HL-60/S4 treated with phorbol 12-myristate 13-acetate at 8.2 ng/mL for 4 days and 3 days (cell line): ENCODE results near the gene SYTL4.
"Not testable (repeated sequence)": the region's sequence is repeated elsewhere in the genome, so short reads cannot be mapped to it uniquely, and the experiment has no call there.

ENCODE experiments used
- in situ Hi-C: fragments of 300-500 bp; cut with MboI; formaldehyde crosslinking; loops from 2 replicates; pipeline ENCODE4 v1.15.0; 2022; ENCODE audit warnings: low sequenced_read_pairs

The SYTL4 gene

GRCh38 chrX:100731441-100732281 lies at the start of gene SYTL4:
SYTL4 (minus strand) TSS chrX:100732121; CDS start chrX:100702037, 30,084 bp downstream.
- in situ Hi-C loops = no loop called here

- in situ Hi-C loops = not testable (repeated sequence)
Measured at GRCh38 chrX:100769439-100769838, 37.5 kb upstream of the SYTL4 start.

GRCh38 chrX:100768679-100769338 lies 36.9 kb upstream of the SYTL4 start:
- in situ Hi-C loops = no loop called here

GRCh38 chrX:100750883-100751282 lies 19.0 kb upstream of the SYTL4 start:
- in situ Hi-C loops = no loop called here

GRCh38 chrX:100748108-100748507 lies 16.2 kb upstream of the SYTL4 start:
- in situ Hi-C loops = no loop called here

GRCh38 chrX:100747703-100748102 lies 15.8 kb upstream of the SYTL4 start:
- in situ Hi-C loops = no loop called here

GRCh38 chrX:100747090-100747489 lies 15.2 kb upstream of the SYTL4 start:
- in situ Hi-C loops = no loop called here

- in situ Hi-C loops = no loop called here
Measured at GRCh38 chrX:100745806-100746537, 14.1 kb upstream of the SYTL4 start.

GRCh38 chrX:100745205-100745604 lies 13.3 kb upstream of the SYTL4 start:
- in situ Hi-C loops = no loop called here

- in situ Hi-C loops = no loop called here
Measured at GRCh38 chrX:100743009-100743607, 11.2 kb upstream of the SYTL4 start.

GRCh38 chrX:100724006-100724405 lies 7.9 kb downstream of the SYTL4 start:
- in situ Hi-C loops = not testable (repeated sequence)

GRCh38 chrX:100721328-100721727 lies 10.6 kb downstream of the SYTL4 start:
- in situ Hi-C loops = no loop called here

GRCh38 chrX:100720301-100720700 lies 11.6 kb downstream of the SYTL4 start:
- in situ Hi-C loops = no loop called here

- in situ Hi-C loops = no loop called here
Measured at GRCh38 chrX:100719139-100719538, 12.8 kb downstream of the SYTL4 start.

- in situ Hi-C loops = no loop called here
Measured at GRCh38 chrX:100717363-100717762, 14.6 kb downstream of the SYTL4 start.

- in situ Hi-C loops = no loop called here
Measured at GRCh38 chrX:100710816-100711215, 21.1 kb downstream of the SYTL4 start.

GRCh38 chrX:100704581-100705203 lies 27.2 kb downstream of the SYTL4 start:
- in situ Hi-C loops = no loop called here

- in situ Hi-C loops = no loop called here
Measured at GRCh38 chrX:100700809-100701208, 31.1 kb downstream of the SYTL4 start.

GRCh38 chrX:100698551-100698950 lies 33.4 kb downstream of the SYTL4 start:
- in situ Hi-C loops = no loop called here

- in situ Hi-C loops = no loop called here
Measured at GRCh38 chrX:100696699-100697351, 35.1 kb downstream of the SYTL4 start.
